HG03521 (cell line): Measurements from ENCODE around the gene FILIP1L.

Source experiments
- ATAC-seq: cut with Tn5 transposase; IDR thresholded peaks from one replicate; pipeline ENCODE4 v1.9.1; 2021; ENCODE audit warnings: mild to moderate bottlenecking, moderate library complexity; ENCODE audit not compliant: unreplicated experiment

The FILIP1L gene

GRCh38 chr3:99929745-99930139 lies 184.6 kb downstream of the FILIP1L start:
- ATAC-seq = no peak

GRCh38 chr3:99928771-99929744 lies 185.2 kb downstream of the FILIP1L start:
- no peak for ATAC-seq

GRCh38 chr3:99927671-99928457 lies 186.4 kb downstream of the FILIP1L start:
- no peak for ATAC-seq

GRCh38 chr3:99925584-99926230 lies 188.6 kb downstream of the FILIP1L start:
- ATAC-seq = no peak

- no peak for ATAC-seq
These were observed 190.4 kb downstream of the FILIP1L start for GRCh38 chr3:99923873-99924272.

GRCh38 chr3:99921986-99922385 lies 192.3 kb downstream of the FILIP1L start:
- ATAC-seq = no peak

- ATAC-seq = no peak
These were observed 193.0 kb downstream of the FILIP1L start for GRCh38 chr3:99921377-99921695.

GRCh38 chr3:99920481-99921376 lies 193.6 kb downstream of the FILIP1L start:
- peak; percentile 42 for ATAC-seq

GRCh38 chr3:99919694-99920093 lies 194.6 kb downstream of the FILIP1L start:
- ATAC-seq = no peak

GRCh38 chr3:99918715-99919114 lies 195.6 kb downstream of the FILIP1L start:
- ATAC-seq = no peak

- ATAC-seq = no peak
These were observed 198.3 kb downstream of the FILIP1L start for GRCh38 chr3:99915906-99916432.

GRCh38 chr3:99911433-99911832 lies 202.9 kb downstream of the FILIP1L start:
- ATAC-seq = no peak

GRCh38 chr3:99910752-99911290 lies 203.5 kb downstream of the FILIP1L start:
- ATAC-seq = no peak

- no peak for ATAC-seq
These were observed 204.4 kb downstream of the FILIP1L start for GRCh38 chr3:99909714-99910495.

- ATAC-seq = no peak
These were observed 206.2 kb downstream of the FILIP1L start for GRCh38 chr3:99907959-99908544.

- ATAC-seq = no peak
These were observed 210.4 kb downstream of the FILIP1L start for GRCh38 chr3:99903869-99904268.

GRCh38 chr3:99902091-99902490 lies 212.2 kb downstream of the FILIP1L start:
- no peak for ATAC-seq

- no peak for ATAC-seq
These were observed 212.9 kb downstream of the FILIP1L start for GRCh38 chr3:99901200-99901926.
